ENCODE measurements around the gene ZNF609.

GRCh38 chr15:64493641-64494040 lies 33.3 kb downstream of the ZNF609 start:
- no peak for TF ChIP-seq POLR2AphosphoS5 (IDR thresholded peaks at IDR 0.05)
- no peak for TF ChIP-seq CTCF (IDR thresholded peaks at IDR 0.05)
- TF ChIP-seq POLR2A (IDR thresholded peaks at IDR 0.05) = no peak

Data from sigmoid colon (tissue), 4 donors.